HepG2 (cell line): ENCODE measurements around the gene MRAP. TPM values are rescaled to one million over a fixed set of nuclear protein-coding genes. Genes with fewer than 3 reads are reported as not detected.
A peak's percentile ranks its signal among the peaks of the same experiment; 100 is the strongest.

Experiments
- ATAC-seq: fragments of 200-7000 bp; cut with Tn5 transposase; 3 replicates; pipeline ENCODE4 v1.9.1; 2020; ENCODE audit warnings: mild to moderate bottlenecking, moderate library complexity
- BruUV-seq: library from RNA; stranded (reverse); fragments of 400-500 nt; replicated peaks from 2 replicates; lab custom pipeline; 2021; lab: Mats Ljungman, UMichigan
- CTCF ChIA-PET: fragments of 300-600 bp; formaldehyde crosslinking; extraction: SDS; loops from one replicate; lab custom pipeline; 2021; ENCODE audit warnings: low total read pairs, inconsistent platforms, low intra/inter-chr PET ratio; lab: Yijun Ruan, JAX
- POLR2A ChIA-PET: fragments of 350-600 bp; sonication (Branson Sonifier 250); formaldehyde crosslinking; loops from one replicate; lab custom pipeline; 2020; ENCODE audit warnings: antibody characterized with exemption, inconsistent platforms; lab: Yijun Ruan, JAX
- DNase-seq: peaks from one replicate; pipeline ENCODE4 v3.0.0-alpha.2; 2015; ENCODE audit warnings: low spot score
- FAIRE-seq: peaks from 3 replicates; lab custom pipeline; 2011; peaks lifted over from hg19 to GRCh38; lab: Jason Lieb, UNC
- H2AFZ ChIP-seq: one replicate; pipeline ENCODE4 v1.6.1; 2011; ENCODE audit warnings: low read length, inconsistent platforms
- H3K27ac ChIP-seq: fragments of 300-600 bp; 3 replicates; pipeline ENCODE4 v1.8.0; 2011; ENCODE audit warnings: mixed run types, mild to moderate bottlenecking, mixed read lengths, low read length, inconsistent platforms; ENCODE audit not compliant: insufficient read depth; ENCODE audit errors: extremely low read length
- H3K27me3 ChIP-seq, 2 experiments: fragments of 200-600 bp in 1 of 2; 2 replicates in 1 of 2; 3 replicates in 1 of 2; pipeline versions ENCODE4 v1.6.0 to v1.8.0; 2011; ENCODE audit warnings: low read length in 2 of 2, mild to moderate bottlenecking in 2 of 2, moderate library complexity in 2 of 2, inconsistent platforms in 1 of 2; ENCODE audit not compliant: insufficient read depth in 2 of 2, control insufficient read depth in 1 of 2
- H3K36me3 ChIP-seq, 2 experiments: fragments of 200-600 bp in 1 of 2; replicated peaks in 1 of 2; 2 replicates in 1 of 2; 3 replicates in 1 of 2; pipeline versions ENCODE4 v1.5.1 to v1.8.0; 2011; ENCODE audit warnings: low read length in 2 of 2, inconsistent platforms in 1 of 2; ENCODE audit not compliant: insufficient read depth in 2 of 2, control insufficient read depth in 1 of 2
- H3K4me1 ChIP-seq: 2 replicates; pipeline ENCODE4 v1.5.1; 2012; ENCODE audit warnings: low read length, inconsistent platforms; ENCODE audit not compliant: insufficient read depth
- H3K4me2 ChIP-seq: 2 replicates; pipeline ENCODE4 v1.6.0; 2011; ENCODE audit warnings: low read depth, low read length, inconsistent platforms
- H3K4me3 ChIP-seq, 3 experiments: fragments of 200-600 bp in 1 of 3; sonication (generic), shearing (Covaris generic) in 1 of 3; replicated peaks in 1 of 3; 2 replicates each; pipeline ENCODE4 v1.5.1; 2011 to 2016; ENCODE audit warnings: low read length in 3 of 3, inconsistent platforms in 2 of 3, low read depth in 2 of 3, mild to moderate bottlenecking in 2 of 3, control low read depth in 1 of 3, mixed read lengths in 1 of 3; ENCODE audit not compliant: insufficient read depth in 1 of 3
- H3K79me2 ChIP-seq: one replicate; pipeline ENCODE4 v1.6.1; 2011; ENCODE audit warnings: low read length, inconsistent platforms; ENCODE audit not compliant: insufficient read depth
- H3K9ac ChIP-seq: 2 replicates; pipeline ENCODE4 v1.6.0; 2011; ENCODE audit warnings: mild to moderate bottlenecking, low read depth, low read length, inconsistent platforms; ENCODE audit not compliant: insufficient read depth
- H3K9me3 ChIP-seq: 2 replicates; pipeline ENCODE4 v1.5.1; 2012; ENCODE audit warnings: mild to moderate bottlenecking, low read length
- H4K20me1 ChIP-seq: 2 replicates; pipeline ENCODE4 v1.6.0; 2011; ENCODE audit warnings: inconsistent platforms, mild to moderate bottlenecking, low read length, moderate library complexity; ENCODE audit not compliant: insufficient read depth
- AHR ChIP-seq: IDR thresholded peaks from 2 replicates; pipeline ENCODE4 v1.6.1; 2018; ENCODE audit warnings: missing genetic modification reagents, missing compliant biosample characterization
- BCLAF1 ChIP-seq: fragments of 450-650 bp; IDR thresholded peaks from 2 replicates; pipeline ENCODE4 v1.6.1; 2017; ENCODE audit warnings: mild to moderate bottlenecking
- CHCHD3 ChIP-seq: sonication (generic); formaldehyde crosslinking; IDR thresholded peaks from 2 replicates; pipeline ENCODE4 v1.8.0; 2022; ENCODE audit warnings: mild to moderate bottlenecking, missing genetic modification reagents, moderate library complexity
- PPARG ChIP-seq: conservative IDR thresholded peaks from 2 replicates; pipeline ENCODE4 v1.6.1; 2016; ENCODE audit warnings: missing biosample characterization, missing genetic modification reagents
- PTBP1 ChIP-seq: fragments of 200-400 bp; formaldehyde crosslinking; IDR thresholded peaks from 2 replicates; pipeline ENCODE4 v1.6.1; 2018; ENCODE audit warnings: low read length, low read depth; ENCODE audit not compliant: poor library complexity, severe bottlenecking
- SMARCC2 ChIP-seq: fragments of 450-650 bp; IDR thresholded peaks from 2 replicates; pipeline ENCODE4 v1.6.1; 2017; ENCODE audit warnings: antibody characterized with exemption, mild to moderate bottlenecking
- ZNF121 ChIP-seq: sonication (generic); formaldehyde crosslinking; IDR thresholded peaks from 2 replicates; pipeline ENCODE4 v1.5.0; 2020; ENCODE audit warnings: mild to moderate bottlenecking, missing genetic modification reagents
- ZNF224 ChIP-seq: sonication (generic); formaldehyde crosslinking; IDR thresholded peaks from 2 replicates; pipeline ENCODE4 v1.5.0; 2020; ENCODE audit warnings: mild to moderate bottlenecking, missing genetic modification reagents
- ZNF414 ChIP-seq: sonication (generic); formaldehyde crosslinking; IDR thresholded peaks from 2 replicates; pipeline ENCODE4 v1.5.0; 2020; ENCODE audit warnings: missing genetic modification reagents
- ZNF644 ChIP-seq: IDR thresholded peaks from 2 replicates; pipeline ENCODE4 v1.6.1; 2016; ENCODE audit warnings: low read depth
- WGBS: methylation state at CpG from one replicate; pipeline ENCODE4 v1.1.6; 2017; ENCODE audit warnings: low lambda C conversion rate; 5-methylcytosine and 5-hydroxymethylcytosine counted together
- in situ Hi-C: cut with HindIII; loops from 2 replicates; pipeline ENCODE4 v1.10.0; 2017; ENCODE audit warnings: low pct_unique_long_range_greater_than_20kb; ENCODE audit not compliant: extremely low pct_ligation_motif_present
- intact Hi-C: fragments of 100-400 bp; cut with micrococcal nuclease; formaldehyde crosslinking; loops from one replicate; pipeline ENCODE4 v1.10.0; 2022; ENCODE audit not compliant: unreplicated experiment
- polyA plus RNA-seq, 8 experiments: library from polyadenylated mRNA; depleted of rRNA in 3 of 8; stranded (reverse) in 7 of 8; unstranded in 1 of 8; fragments of >200 nt; fragmentation: Illumina TruSeq in 4 of 8; extraction: Trizol in 4 of 8; gene quantifications; 2 replicates each; pipeline versions ENCODE4 v1.2.1 to v1.2.3, GENCODE V29; 2011 to 2016; ENCODE audit warnings: low read depth in 4 of 8, missing spikeins in 1 of 8, mixed read lengths in 1 of 8; ENCODE audit not compliant: insufficient read depth in 1 of 8
- total RNA-seq, 5 experiments: library from RNA; depleted of rRNA; stranded (reverse); fragments of >200 nt; fragmentation: Illumina TruSeq; extraction: Trizol; gene quantifications; 2 replicates each; pipeline ENCODE4 v1.2.3, GENCODE V29; 2016; ENCODE audit warnings: low read depth in 1 of 5
- TF ChIP-seq, protein P1 (sequence below): conservative IDR thresholded peaks from 2 replicates; pipeline ENCODE4 v1.6.1; 2018; ENCODE audit warnings: missing genetic modification reagents

The MRAP gene
- total and polyA plus RNA-seq, 2 of the 13 experiments (the other 11 are each of a cell fraction or from before 2014, with no cell fraction given) = 0.46 to 1.2 TPM

- Histone ChIP-seq H3K4me3 (no peak overlapping the region), H3K79me2 (no peaks in the 10 kb centered on the region), H3K4me2 (no peak overlapping the region), H3K36me3 (no peaks in the 10 kb centered on the region; a peak in 1 of 5 replicates), H3K27ac (no peak overlapping the region), H2AFZ (no peak overlapping the region), H3K4me1 (peaks cover 48% of the 10 kb centered on the region)
- no peak for DNase-seq
- intact Hi-C loops = no loop called here
- in situ Hi-C loops = no loop called here
- no peak for TF ChIP-seq ZNF414 (CRISPR knock-in tag)
- TF ChIP-seq CHCHD3 (CRISPR knock-in tag) = no peak
- TF ChIP-seq SMARCC2 = no peak
- no peak for TF ChIP-seq ZNF224
- no peak for TF ChIP-seq ZNF644 (CRISPR knock-in tag)
- TF ChIP-seq AHR = no peak
- TF ChIP-seq, all 625 proteins: peak for 0
- ChIA-PET CTCF (no interaction called here), POLR2A (interaction anchor here (1.4 kb wide), 1 partner anchor 12 kb away, joined by 4 read pairs; no protein-coding TSS in a partner anchor)
- Histone ChIP-seq H3K9me3 (no peaks in the 10 kb centered on the region), H4K20me1 (no peaks in the 10 kb centered on the region), H3K27me3 (no peaks in the 10 kb centered on the region), H3K9ac (no peak overlapping the region)
- WGBS = 94% methylated on average over 1 of the region's 1 CpG
- no peak for FAIRE-seq
- no TSS peak for BruUV-seq
- ATAC-seq = no peak
Observed at GRCh38 chr21:32303385-32303784, 4.7 kb downstream of the MRAP start.

- POLR2A ChIA-PET = no interaction called here
- Histone ChIP-seq H3K4me1 (peaks cover 34% of the 10 kb centered on the region), H3K36me3 (no peaks in the 10 kb centered on the region; a peak in 1 of 5 replicates), H2AFZ (no peak overlapping the region), H3K27me3 (no peaks in the 10 kb centered on the region), H3K4me3 (no peak overlapping the region)
- no TSS peak for BruUV-seq
- ATAC-seq (no peak), FAIRE-seq (no peak)
- WGBS = 97% methylated on average over 7 of the region's 7 CpGs
- TF ChIP-seq, protein P1, sequence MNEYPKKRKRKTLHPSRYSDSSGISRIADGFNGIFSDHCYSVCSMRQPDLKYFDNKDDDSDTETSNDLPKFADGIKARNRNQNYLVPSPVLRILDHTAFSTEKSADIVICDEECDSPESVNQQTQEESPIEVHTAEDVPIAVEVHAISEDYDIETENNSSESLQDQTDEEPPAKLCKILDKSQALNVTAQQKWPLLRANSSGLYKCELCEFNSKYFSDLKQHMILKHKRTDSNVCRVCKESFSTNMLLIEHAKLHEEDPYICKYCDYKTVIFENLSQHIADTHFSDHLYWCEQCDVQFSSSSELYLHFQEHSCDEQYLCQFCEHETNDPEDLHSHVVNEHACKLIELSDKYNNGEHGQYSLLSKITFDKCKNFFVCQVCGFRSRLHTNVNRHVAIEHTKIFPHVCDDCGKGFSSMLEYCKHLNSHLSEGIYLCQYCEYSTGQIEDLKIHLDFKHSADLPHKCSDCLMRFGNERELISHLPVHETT (CRISPR knock-in tag) = no peak
- TF ChIP-seq PTBP1 (no peak), PPARG (CRISPR knock-in tag) (no peak), BCLAF1 (no peak), ZNF121 (CRISPR knock-in tag) (0 out of 2 replicates have a peak, but pooled peaks have one; percentile 33)
- TF ChIP-seq, all 625 proteins: peak for 1
- H3K79me2 ChIP-seq = no peaks in the 10 kb centered on the region
- H4K20me1 ChIP-seq = no peaks in the 10 kb centered on the region
- H3K27ac ChIP-seq = no peak overlapping the region
- CTCF ChIA-PET = no interaction called here
- no peak overlapping the region for H3K9ac ChIP-seq
- in situ Hi-C loops (no loop called here), intact Hi-C loops (loop anchor here (5.0 kb wide), 1 partner anchor 52 kb away; no protein-coding TSS in a partner anchor)
- no peaks in the 10 kb centered on the region for H3K9me3 ChIP-seq
- DNase-seq = no peak
- no peak overlapping the region for H3K4me2 ChIP-seq
Observed at GRCh38 chr21:32304998-32305397, 6.3 kb downstream of the MRAP start.
